Fibroblast of lung (primary cell): Measurements from ENCODE around the gene HIBADH. TPM values are rescaled to one million over a fixed set of nuclear protein-coding genes. Genes with fewer than 3 reads are reported as not detected.

Source experiments
- DNase-seq, 2 donors: peaks; one replicate each; pipeline versions ENCODE4 v3.0.0 to v3.0.0-alpha.2; 2010; ENCODE audit warnings: low read depth in 2 of 2
- H2AFZ ChIP-seq: 2 replicates; pipeline ENCODE4 v1.5.1; 2012; ENCODE audit warnings: low read length, control low read depth, inconsistent platforms
- H3K27ac ChIP-seq: 2 replicates; pipeline ENCODE4 v1.5.1; 2011; ENCODE audit warnings: low read length, control low read depth; ENCODE audit not compliant: insufficient read depth
- H3K27me3 ChIP-seq: 2 replicates; pipeline ENCODE4 v1.5.1; 2011; ENCODE audit warnings: mild to moderate bottlenecking, low read length; ENCODE audit not compliant: control insufficient read depth, insufficient read depth
- H3K36me3 ChIP-seq: 2 replicates; pipeline ENCODE4 v1.5.1; 2011; ENCODE audit warnings: low read length; ENCODE audit not compliant: control insufficient read depth, insufficient read depth
- H3K4me1 ChIP-seq: 2 replicates; pipeline ENCODE4 v1.5.1; 2011; ENCODE audit warnings: low read length; ENCODE audit not compliant: control insufficient read depth, insufficient read depth; ENCODE audit errors: extremely low read depth
- H3K4me2 ChIP-seq: 2 replicates; pipeline ENCODE4 v1.5.1; 2011; ENCODE audit warnings: low read length, control low read depth; ENCODE audit not compliant: insufficient read depth; ENCODE audit errors: extremely low read depth
- H3K4me3 ChIP-seq, 4 experiments: fragments of 200-600 bp in 1 of 4; sonication (generic) in 1 of 4; replicated peaks in 1 of 4; 2 replicates each; pipeline ENCODE4 v1.5.1; 2011 to 2016; ENCODE audit warnings: low read length in 4 of 4, low read depth in 3 of 4, mild to moderate bottlenecking in 3 of 4, control low read depth in 2 of 4, inconsistent platforms in 1 of 4, mixed read lengths in 1 of 4; ENCODE audit not compliant: insufficient read depth in 1 of 4; ENCODE audit errors: control extremely low read depth in 1 of 4
- H3K79me2 ChIP-seq: 2 replicates; pipeline ENCODE4 v1.5.1; 2012; ENCODE audit warnings: mild to moderate bottlenecking, low read length, inconsistent platforms; ENCODE audit not compliant: control insufficient read depth, insufficient read depth
- H3K9ac ChIP-seq: 2 replicates; pipeline ENCODE4 v1.5.1; 2011; ENCODE audit warnings: mild to moderate bottlenecking, low read length, control low read depth; ENCODE audit not compliant: insufficient read depth
- H3K9me3 ChIP-seq: 2 replicates; pipeline ENCODE4 v1.5.1; 2012; ENCODE audit warnings: low read depth, low read length; ENCODE audit not compliant: control insufficient read depth, insufficient read depth
- H4K20me1 ChIP-seq: 2 replicates; pipeline ENCODE4 v1.5.1; 2011; ENCODE audit warnings: low read length; ENCODE audit not compliant: control insufficient read depth, insufficient read depth; ENCODE audit errors: extremely low read depth
- EZH2 ChIP-seq: IDR thresholded peaks from 2 replicates; pipeline ENCODE4 v1.5.1; 2012; ENCODE audit warnings: low read length, control low read depth, mild to moderate bottlenecking; ENCODE audit errors: missing control alignments
- polyA plus RNA-seq, 2 donors: library from polyadenylated mRNA; depleted of rRNA in 1 of 2; stranded (reverse) in 1 of 2; unstranded in 1 of 2; fragments of >200 nt; gene quantifications; 2 replicates each; pipeline ENCODE4 v1.2.1, GENCODE V29; 2011 to 2012; ENCODE audit warnings: missing spikeins in 1 of 2
- total RNA-seq: library from RNA; depleted of rRNA; stranded (reverse); fragments of >200 nt; gene quantifications from 2 replicates; pipeline ENCODE4 v1.2.1, GENCODE V29; 2014
- TF ChIP-seq, protein P1 (sequence below), 2 donors: IDR thresholded peaks in 1 of 2; conservative IDR thresholded peaks in 1 of 2; 1 replicate in 1 of 2; 2 replicates in 1 of 2; pipeline ENCODE4 v1.5.1; 2011 to 2012; ENCODE audit warnings: low read length in 2 of 2, control low read depth in 1 of 2, inconsistent platforms in 1 of 2, low read depth in 1 of 2, mild to moderate bottlenecking in 1 of 2

Gene HIBADH
- total and polyA plus RNA-seq, 2 donors (not counting 1 experiment from before 2014, with no cell fraction given) = 88.7 to 96.0 TPM

DNA sequence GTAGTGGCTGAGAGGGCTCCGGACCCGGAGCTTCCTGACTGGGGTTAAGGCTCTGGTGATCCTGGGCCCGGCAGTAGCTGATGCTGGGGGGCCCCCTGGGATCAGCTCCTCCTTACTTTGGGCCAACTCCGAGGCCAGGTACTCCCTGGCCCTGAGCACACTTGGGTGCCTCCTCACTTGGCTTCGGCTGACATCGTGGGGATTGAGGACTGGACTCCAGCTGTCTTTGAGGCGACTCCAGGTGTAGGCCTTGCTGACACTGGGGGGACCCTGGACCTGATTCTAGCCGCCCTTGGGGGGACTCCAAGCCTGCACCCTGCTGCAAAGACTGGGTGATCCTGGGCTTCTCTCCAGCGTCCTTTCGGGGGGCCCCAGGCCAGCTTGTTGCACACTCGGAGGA is 170.5 kb downstream of the HIBADH start:
- no peak for DNase-seq
- no peaks in the 10 kb centered on the region for H3K36me3 ChIP-seq
- no peaks in the 10 kb centered on the region for H3K79me2 ChIP-seq
- no peak overlapping the region for H3K4me3 ChIP-seq
- no peaks in the 10 kb centered on the region for H3K4me1 ChIP-seq
- no peak overlapping the region for H2AFZ ChIP-seq
- TF ChIP-seq, protein P1, sequence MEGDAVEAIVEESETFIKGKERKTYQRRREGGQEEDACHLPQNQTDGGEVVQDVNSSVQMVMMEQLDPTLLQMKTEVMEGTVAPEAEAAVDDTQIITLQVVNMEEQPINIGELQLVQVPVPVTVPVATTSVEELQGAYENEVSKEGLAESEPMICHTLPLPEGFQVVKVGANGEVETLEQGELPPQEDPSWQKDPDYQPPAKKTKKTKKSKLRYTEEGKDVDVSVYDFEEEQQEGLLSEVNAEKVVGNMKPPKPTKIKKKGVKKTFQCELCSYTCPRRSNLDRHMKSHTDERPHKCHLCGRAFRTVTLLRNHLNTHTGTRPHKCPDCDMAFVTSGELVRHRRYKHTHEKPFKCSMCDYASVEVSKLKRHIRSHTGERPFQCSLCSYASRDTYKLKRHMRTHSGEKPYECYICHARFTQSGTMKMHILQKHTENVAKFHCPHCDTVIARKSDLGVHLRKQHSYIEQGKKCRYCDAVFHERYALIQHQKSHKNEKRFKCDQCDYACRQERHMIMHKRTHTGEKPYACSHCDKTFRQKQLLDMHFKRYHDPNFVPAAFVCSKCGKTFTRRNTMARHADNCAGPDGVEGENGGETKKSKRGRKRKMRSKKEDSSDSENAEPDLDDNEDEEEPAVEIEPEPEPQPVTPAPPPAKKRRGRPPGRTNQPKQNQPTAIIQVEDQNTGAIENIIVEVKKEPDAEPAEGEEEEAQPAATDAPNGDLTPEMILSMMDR (conservative IDR thresholded peaks at IDR 0.05 in 1 of 2, IDR thresholded peaks at IDR 0.05 in 1 of 2; ENCODE audit: low read depth in 1 of 2, low read length in 2 of 2) = no peak
- no peak for TF ChIP-seq EZH2
- H3K9me3 ChIP-seq = no peaks in the 10 kb centered on the region
- H4K20me1 ChIP-seq = no peaks in the 10 kb centered on the region
- H3K4me2 ChIP-seq = no peak overlapping the region
- H3K27me3 ChIP-seq = peaks cover 2% of the 10 kb centered on the region
- no peak overlapping the region for H3K9ac ChIP-seq
- H3K27ac ChIP-seq = no peak overlapping the region

DNA sequence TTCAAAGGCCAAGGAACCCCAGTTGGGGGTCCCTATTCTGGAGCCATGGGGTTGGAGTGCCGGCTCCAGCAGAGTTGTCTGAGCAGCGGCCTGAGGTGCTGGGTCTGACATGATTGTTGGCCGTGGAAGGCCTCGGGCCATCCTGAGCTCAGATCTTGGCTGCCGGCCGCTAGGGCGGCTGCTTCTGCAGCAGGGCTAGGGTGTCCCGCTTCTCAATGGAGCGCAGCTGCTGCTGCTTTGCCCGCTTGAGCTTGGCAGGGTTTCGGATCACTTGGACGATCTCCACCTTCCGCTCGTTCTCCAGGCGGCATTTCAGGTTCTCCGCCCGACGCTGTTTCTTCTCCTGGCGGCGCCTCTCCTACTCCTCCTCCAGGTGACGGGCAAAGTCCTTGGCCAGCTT is 171.1 kb downstream of the HIBADH start:
- no peak overlapping the region for H3K4me3 ChIP-seq
- no peak overlapping the region for H3K27ac ChIP-seq
- no peak overlapping the region for H3K9ac ChIP-seq
- peaks cover 2% of the 10 kb centered on the region for H3K27me3 ChIP-seq
- no peaks in the 10 kb centered on the region for H3K9me3 ChIP-seq
- H4K20me1 ChIP-seq = no peaks in the 10 kb centered on the region
- no peaks in the 10 kb centered on the region for H3K36me3 ChIP-seq
- no peak for DNase-seq
- TF ChIP-seq, protein P1 (conservative IDR thresholded peaks at IDR 0.05 in 1 of 2, IDR thresholded peaks at IDR 0.05 in 1 of 2; ENCODE audit: low read depth in 1 of 2, low read length in 2 of 2) = no peak
- TF ChIP-seq EZH2 = no peak
- H3K4me2 ChIP-seq = no peak overlapping the region
- H2AFZ ChIP-seq = no peak overlapping the region
- no peaks in the 10 kb centered on the region for H3K79me2 ChIP-seq
- no peaks in the 10 kb centered on the region for H3K4me1 ChIP-seq

DNA sequence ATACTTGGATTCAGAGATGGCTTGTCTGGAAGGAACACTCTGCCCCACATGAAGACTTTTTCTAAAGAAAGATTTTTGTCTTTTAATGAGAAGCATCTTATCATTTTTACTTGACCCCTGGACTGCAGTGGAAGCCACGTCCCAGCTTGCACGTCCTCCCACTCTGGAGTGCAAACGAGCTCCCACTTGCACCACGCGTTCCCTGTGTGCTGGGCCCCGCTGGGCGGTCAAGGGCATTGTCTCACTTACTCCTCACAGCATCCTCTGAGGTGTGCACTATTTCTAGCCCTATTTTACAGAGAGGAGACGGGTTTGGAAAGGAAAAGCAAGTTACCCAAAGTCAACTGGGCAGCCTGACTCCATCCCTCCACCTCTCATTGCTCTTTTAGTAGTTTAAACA is 175.2 kb downstream of the HIBADH start:
- H3K27me3 ChIP-seq = peaks cover 2% of the 10 kb centered on the region
- DNase-seq = no peak

More for the DNA sequence above, 175.2 kb downstream of the HIBADH start:
- Histone ChIP-seq H3K9me3 (no peaks in the 10 kb centered on the region), H3K27ac (no peak overlapping the region), H3K79me2 (no peaks in the 10 kb centered on the region), H3K4me3 (no peak overlapping the region), H2AFZ (no peak overlapping the region), H3K4me2 (no peak overlapping the region), H4K20me1 (no peaks in the 10 kb centered on the region), H3K9ac (no peak overlapping the region), H3K36me3 (no peaks in the 10 kb centered on the region), H3K4me1 (no peaks in the 10 kb centered on the region)
- no peak for TF ChIP-seq EZH2
